Measurements from ENCODE around the gene NTN1. TPM values are rescaled to one million over a fixed set of nuclear protein-coding genes. Genes with fewer than 3 reads are reported as not detected.

NTN1 gene
- total RNA-seq, 2 donors from 2014 or later: 6.9 to 15.4 TPM

- DNase-seq (ENCODE audit: low spot score): peak; percentile 82
- intact Hi-C loops (cut with DNase I): loop anchor here in 1 of 2 donors (5.0 kb wide), 1 partner anchor 284 kb away; no protein-coding TSS in a partner anchor
Measured at GRCh38 chr17:9003355-9004131, 17.8 kb upstream of the NTN1 start.

- DNase-seq (ENCODE audit: low spot score): no peak
- intact Hi-C loops (cut with DNase I): loop anchor here in 1 of 2 donors (5.0 kb wide), 1 partner anchor 283 kb away; no protein-coding TSS in a partner anchor
Measured at GRCh38 chr17:9004132-9004960, 17.0 kb upstream of the NTN1 start.

GRCh38 chr17:9004961-9005285 is 16.4 kb upstream of the NTN1 start:
- intact Hi-C loops (cut with DNase I): loop anchor here in 1 of 2 donors (5.0 kb wide), 1 partner anchor 282 kb away; no protein-coding TSS in a partner anchor
- no peak for DNase-seq (ENCODE audit: low spot score)

- no peak for DNase-seq (ENCODE audit: low spot score)
- intact Hi-C loops (cut with DNase I): no loop called here
Measured at GRCh38 chr17:9006175-9006767, 15.0 kb upstream of the NTN1 start.

GRCh38 chr17:9007052-9007714 is 14.1 kb upstream of the NTN1 start:
- intact Hi-C loops (cut with DNase I): no loop called here
- DNase-seq (ENCODE audit: low spot score): no peak

GRCh38 chr17:9009096-9009495 is 12.2 kb upstream of the NTN1 start:
- peak; percentile 50 for DNase-seq (ENCODE audit: low spot score)
- intact Hi-C loops (cut with DNase I): no loop called here

GRCh38 chr17:9009737-9010136 is 11.6 kb upstream of the NTN1 start:
- peak; percentile 10 for DNase-seq (ENCODE audit: low spot score)
- intact Hi-C loops (cut with DNase I): no loop called here

- intact Hi-C loops (cut with DNase I): no loop called here
Measured at GRCh38 chr17:9011001-9011400, 10.3 kb upstream of the NTN1 start.

GRCh38 chr17:9016941-9017552 is 4.3 kb upstream of the NTN1 start:
- DNase-seq (ENCODE audit: low spot score): no peak
- intact Hi-C loops (cut with DNase I): no loop called here

More at GRCh38 chr17:9011001-9011400, 10.3 kb upstream of the NTN1 start:
- DNase-seq (ENCODE audit: low spot score): peak; percentile 51

- no peak for DNase-seq (ENCODE audit: low spot score)
- intact Hi-C loops (cut with DNase I): no loop called here
Measured at GRCh38 chr17:9018726-9019125, 2.6 kb upstream of the NTN1 start.

- DNase-seq (ENCODE audit: low spot score): peak; percentile 40
- intact Hi-C loops (cut with DNase I): loop anchor here in 1 of 2 donors (10.0 kb wide), 1 partner anchor 75 kb away; no protein-coding TSS in a partner anchor
Measured at GRCh38 chr17:9020096-9020823, 1.1 kb upstream of the NTN1 start.

GRCh38 chr17:9020824-9021157 is 519 bp upstream of the NTN1 start:
- intact Hi-C loops (cut with DNase I): loop anchor here in 1 of 2 donors (10.0 kb wide), 1 partner anchor 74 kb away; no protein-coding TSS in a partner anchor
- peak; percentile 74 for DNase-seq (ENCODE audit: low spot score)

GRCh38 chr17:9021992-9022572 is 772 bp downstream of the NTN1 start:
- intact Hi-C loops (cut with DNase I): loop anchor here in 1 of 2 donors (10.0 kb wide), 1 partner anchor 73 kb away; no protein-coding TSS in a partner anchor
- peak; percentile 80 for DNase-seq (ENCODE audit: low spot score)

- peak; percentile 82 for DNase-seq (ENCODE audit: low spot score)
- intact Hi-C loops (cut with DNase I): loop anchor here in 1 of 2 donors (10.0 kb wide), 1 partner anchor 72 kb away; no protein-coding TSS in a partner anchor
Measured at GRCh38 chr17:9022573-9023391, 1.5 kb downstream of the NTN1 start.

GRCh38 chr17:9023392-9024218 is 2.3 kb downstream of the NTN1 start:
- intact Hi-C loops (cut with DNase I): loop anchor here in 1 of 2 donors (10.0 kb wide), 1 partner anchor 71 kb away; no protein-coding TSS in a partner anchor
- DNase-seq (ENCODE audit: low spot score): peak; percentile 48

- intact Hi-C loops (cut with DNase I): loop anchor here in 1 of 2 donors (10.0 kb wide), 1 partner anchor 70 kb away; no protein-coding TSS in a partner anchor
- peak; percentile 6 for DNase-seq (ENCODE audit: low spot score)
Measured at GRCh38 chr17:9024497-9024896, 3.2 kb downstream of the NTN1 start.

All from posterior vena cava (tissue), 2 donors.